Lung (tissue), 12 donors: ENCODE data around the gene ANKRD31. TPM values are rescaled to one million over a fixed set of nuclear protein-coding genes. Genes with fewer than 3 reads are reported as not detected.
A peak's percentile ranks its signal among the peaks of the same experiment; 100 is the strongest.
"Not testable (repeated sequence)": the region's sequence is repeated elsewhere in the genome, so short reads cannot be mapped to it uniquely, and the experiment has no call there.

Experiments used
- ATAC-seq: fragments of 200-7000 bp; cut with Tn5 transposase; one replicate; pipeline ENCODE4 v1.9.1; 2020; ENCODE audit warnings: moderate number of reproducible peaks; ENCODE audit not compliant: insufficient read depth, low FRiP score
- DNase-seq, 3 donors: peaks; one replicate each; pipeline ENCODE4 v3.0.0-alpha.2; 2013 to 2017
- H3K27ac ChIP-seq, 2 donors: one replicate each; pipeline ENCODE4 v1.5.1; 2013; ENCODE audit warnings: mild to moderate bottlenecking in 2 of 2, moderate library complexity in 2 of 2, control low read depth in 1 of 2, inconsistent platforms in 1 of 2, low read depth in 1 of 2, low read length in 1 of 2
- H3K27me3 ChIP-seq, 3 donors: one replicate each; pipeline ENCODE4 v1.5.1; 2013; ENCODE audit warnings: low read length in 2 of 3; ENCODE audit not compliant: control insufficient read depth in 3 of 3, insufficient read depth in 3 of 3
- H3K36me3 ChIP-seq, 4 donors: one replicate each; pipeline ENCODE4 v1.5.1; 2013; ENCODE audit warnings: low read length in 4 of 4, mild to moderate bottlenecking in 1 of 4, moderate library complexity in 1 of 4; ENCODE audit not compliant: control insufficient read depth in 4 of 4, insufficient read depth in 4 of 4
- H3K4me1 ChIP-seq, 5 donors: one replicate each; pipeline ENCODE4 v1.5.1; 2013; ENCODE audit warnings: low read length in 5 of 5, mild to moderate bottlenecking in 2 of 5, moderate library complexity in 1 of 5; ENCODE audit not compliant: control insufficient read depth in 5 of 5, insufficient read depth in 5 of 5
- H3K4me3 ChIP-seq: one replicate; pipeline ENCODE4 v1.5.1; 2013; ENCODE audit warnings: mild to moderate bottlenecking, control low read depth, moderate library complexity
- H3K9ac ChIP-seq, 2 donors: one replicate each; pipeline ENCODE4 v1.5.1; 2013; ENCODE audit warnings: low read length in 2 of 2, control low read depth in 1 of 2; ENCODE audit not compliant: insufficient read depth in 1 of 2
- H3K9me3 ChIP-seq, 4 donors: one replicate each; pipeline ENCODE4 v1.5.1; 2013; ENCODE audit warnings: low read length in 3 of 4, mild to moderate bottlenecking in 1 of 4, moderate library complexity in 1 of 4; ENCODE audit not compliant: control insufficient read depth in 4 of 4, insufficient read depth in 3 of 4
- CTCF ChIP-seq: IDR thresholded peaks from 2 replicates; pipeline ENCODE4 v1.5.1; 2012; ENCODE audit warnings: mild to moderate bottlenecking; ENCODE audit errors: control extremely low read depth, extremely low read depth
- WGBS, 2 donors: extraction: QIAGEN DNeasy Blood & Tissue Kit; methylation state at CpG; one replicate each; pipeline ENCODE4 v1.1.7; 2013; 5-methylcytosine and 5-hydroxymethylcytosine counted together
- polyA plus RNA-seq, 2 donors: library from polyadenylated mRNA; stranded (reverse); fragments of 200-250 nt; gene quantifications; one replicate each; pipeline ENCODE4 v1.2.1, GENCODE V29; 2013
- total RNA-seq, 2 donors: library from RNA; depleted of rRNA in 1 of 2; stranded (reverse); fragments of >200 nt in 1 of 2; gene quantifications; one replicate each; pipeline ENCODE4 v1.2.1, GENCODE V29; 2014 to 2021
- donor health status: control.
- donor health status: control.
- donor health status: Bipolar disorder and iron deficiency.
- donor health status: healthy.
- donor health status: DM: yes; HTN: yes; CAD: no.

ANKRD31 gene
- total and polyA plus RNA-seq, 4 donors = 0.06 to 0.51 (median 0.16) TPM

DNA sequence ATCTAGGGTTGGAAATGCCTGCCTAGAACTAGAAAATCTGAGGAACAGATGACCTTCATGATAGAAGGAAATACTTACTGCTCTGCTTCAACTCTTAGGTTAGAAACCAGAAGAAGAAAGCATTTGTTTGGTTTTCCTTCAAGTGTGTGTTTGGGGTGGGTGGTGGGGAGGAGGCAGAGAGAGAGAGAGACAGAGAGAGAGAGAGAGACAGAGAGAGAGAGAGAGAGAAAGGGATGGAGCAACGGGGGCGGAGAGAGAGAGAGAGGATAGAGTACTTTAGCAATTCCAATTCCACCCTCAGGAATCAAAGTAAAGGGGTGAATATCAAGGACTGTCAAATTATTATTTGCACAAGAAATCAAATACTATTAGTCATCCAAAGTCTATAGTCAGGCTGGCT is 155.2 kb downstream of the ANKRD31 start:
- no peaks in the 10 kb centered on the region for H3K4me1 ChIP-seq
- H3K36me3 ChIP-seq = no peaks in the 10 kb centered on the region
- no peak overlapping the region for H3K4me3 ChIP-seq
- peak; percentile 19 for ATAC-seq
- H3K27me3 ChIP-seq = no peaks in the 10 kb centered on the region
- no peak for DNase-seq
- TF ChIP-seq CTCF = no peak
- no peak overlapping the region for H3K9ac ChIP-seq
- 66 to 95% methylated on average over 2 of the region's 2 CpGs for WGBS, 2 donors
- no peak overlapping the region for H3K27ac ChIP-seq
- no peaks in the 10 kb centered on the region for H3K9me3 ChIP-seq

- H3K4me3 ChIP-seq, H3K36me3 ChIP-seq, DNase-seq, H3K9ac ChIP-seq, H3K27ac ChIP-seq, H3K4me1 ChIP-seq, ATAC-seq, H3K27me3 ChIP-seq, H3K9me3 ChIP-seq: not testable (repeated sequence)
- WGBS, 2 donors = 90 to 96% methylated on average over 3 of the region's 3 CpGs
Measured at GRCh38 chr5:75079346-75079745, 157.3 kb downstream of the ANKRD31 start.

- WGBS, 2 donors = 83 to 94% methylated on average over 5 of the region's 5 CpGs
- H3K4me1 ChIP-seq = no peaks in the 10 kb centered on the region
- H3K27ac ChIP-seq = no peak overlapping the region
- no peak for ATAC-seq
- H3K27me3 ChIP-seq = no peaks in the 10 kb centered on the region
- TF ChIP-seq CTCF = no peak
- no peak overlapping the region for H3K9ac ChIP-seq
- DNase-seq = no peak
- no peaks in the 10 kb centered on the region for H3K9me3 ChIP-seq
- no peaks in the 10 kb centered on the region for H3K36me3 ChIP-seq
- no peak overlapping the region for H3K4me3 ChIP-seq
Measured at GRCh38 chr5:75078027-75078426, 158.7 kb downstream of the ANKRD31 start.

- Histone ChIP-seq H3K27me3 (peaks cover 0 to 2% (median 0%) of the 10 kb centered on the region in 3 donors), H3K4me3 (no peak overlapping the region), H3K27ac (no peak overlapping the region), H3K36me3 (no peaks in the 10 kb centered on the region), H3K9me3 (no peaks in the 10 kb centered on the region), H3K4me1 (no peaks in the 10 kb centered on the region), H3K9ac (no peak overlapping the region)
- TF ChIP-seq CTCF = no peak
- no peak for ATAC-seq
- no peak for DNase-seq
Measured at GRCh38 chr5:75072061-75072460, 164.6 kb downstream of the ANKRD31 start.
